NCI-H2107 treated with DMSO at 0.1 percent for 48 hours (cell line): ENCODE data around the gene EPB41L3.

Experiments used
- DNase-seq: peaks from one replicate; lab custom pipeline; 2025; ENCODE audit not compliant: unreplicated experiment; lab: John Stamatoyannopoulos, UW

The EPB41L3 gene

DNA sequence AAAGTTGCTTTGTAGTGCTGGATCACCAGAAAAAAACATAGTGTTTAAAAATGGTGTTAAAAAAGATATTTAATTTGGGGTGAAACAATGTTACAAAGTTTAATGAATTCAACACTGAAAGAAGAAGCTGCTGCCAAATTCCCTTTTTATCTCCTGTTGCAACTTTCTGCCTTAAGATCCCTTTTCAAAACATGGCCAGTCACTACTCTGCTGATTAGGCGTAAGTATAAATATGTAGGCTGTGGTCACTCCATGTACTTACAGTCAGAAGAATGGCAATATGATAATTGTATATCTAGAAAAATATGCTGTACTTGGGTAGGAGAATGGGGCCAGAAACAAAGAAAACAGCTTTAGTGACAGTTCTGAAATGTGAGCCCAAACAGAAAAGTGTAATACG, 124.8 kb downstream of the EPB41L3 start:
- DNase-seq = no peak

DNA sequence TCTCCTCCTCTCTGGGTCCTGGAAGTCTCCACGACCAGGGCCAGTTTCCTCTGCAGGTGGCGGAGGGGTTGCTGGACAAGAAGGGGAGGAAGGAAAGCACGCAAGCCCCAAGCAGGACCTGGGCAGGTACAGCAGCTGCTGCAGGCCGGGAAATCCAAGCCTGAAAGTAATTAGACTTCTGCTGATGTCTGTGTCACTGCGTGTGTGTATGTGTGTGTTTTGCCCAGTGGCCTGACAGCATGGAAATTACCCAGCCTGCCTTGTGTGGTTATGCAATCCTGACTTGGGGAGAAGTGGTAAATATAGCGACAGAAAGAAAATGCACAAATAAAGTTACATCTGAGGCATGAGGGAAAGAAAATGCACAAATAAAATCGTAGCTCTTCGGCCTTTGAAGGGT, 126.5 kb downstream of the EPB41L3 start:
- no peak for DNase-seq

DNA sequence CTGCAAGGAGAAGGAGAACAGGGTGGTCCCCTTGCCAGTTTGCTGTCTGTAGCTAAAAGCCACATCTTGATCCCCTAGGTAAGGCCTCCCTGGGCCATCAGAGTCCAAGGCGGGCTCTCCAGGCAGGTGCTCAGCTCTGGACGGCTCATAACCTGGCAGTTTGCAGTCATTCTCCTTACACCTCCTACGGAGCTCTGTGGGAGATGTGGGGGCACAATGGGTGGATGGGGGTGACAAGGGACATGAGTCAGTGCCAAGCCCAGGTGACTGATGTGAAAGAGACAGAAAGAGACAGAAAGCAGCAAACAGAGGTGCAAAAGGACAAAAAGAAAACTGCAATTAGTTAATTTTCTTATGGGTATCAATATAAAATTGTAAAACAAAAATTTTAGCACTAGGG, 127.7 kb downstream of the EPB41L3 start:
- DNase-seq = no peak

DNA sequence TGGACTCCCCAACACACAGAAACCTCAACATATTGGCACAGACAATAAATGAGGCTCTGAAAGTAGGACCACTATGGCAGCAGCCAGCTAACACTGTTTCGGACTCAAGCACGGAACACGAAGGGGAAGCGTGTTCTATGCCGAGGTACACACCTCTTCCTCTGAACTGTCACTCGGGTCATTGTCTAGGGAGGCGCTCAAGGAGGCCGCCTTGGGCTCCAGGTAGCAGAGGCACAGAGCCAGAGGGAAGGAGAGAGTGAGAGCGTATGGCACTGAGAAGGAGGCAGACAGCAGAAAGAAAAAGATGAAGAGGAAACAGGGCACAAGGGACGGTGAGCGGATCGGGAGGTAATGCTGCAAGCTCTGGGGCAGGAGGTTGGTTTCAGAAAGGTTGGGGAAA, 128.1 kb downstream of the EPB41L3 start:
- no peak for DNase-seq

DNA sequence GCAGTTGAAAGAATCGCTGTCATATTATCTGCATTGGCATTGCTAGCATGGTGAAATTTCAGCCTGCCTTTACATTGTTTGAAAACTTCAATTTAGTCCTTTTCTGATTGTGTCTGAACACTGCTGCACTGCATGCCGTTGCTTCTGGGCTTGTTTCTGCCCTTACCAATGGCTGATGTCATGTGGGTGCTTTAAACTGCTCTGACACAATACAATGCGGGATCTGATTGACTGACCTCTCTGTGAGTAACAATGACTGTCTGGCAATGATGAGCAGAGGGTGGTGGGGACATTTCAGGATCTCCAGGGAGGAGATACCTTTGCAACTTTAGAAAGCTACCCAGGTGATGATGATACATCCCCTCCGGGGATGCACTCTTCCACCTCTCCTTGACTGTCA, 128.8 kb downstream of the EPB41L3 start:
- DNase-seq = no peak

DNA sequence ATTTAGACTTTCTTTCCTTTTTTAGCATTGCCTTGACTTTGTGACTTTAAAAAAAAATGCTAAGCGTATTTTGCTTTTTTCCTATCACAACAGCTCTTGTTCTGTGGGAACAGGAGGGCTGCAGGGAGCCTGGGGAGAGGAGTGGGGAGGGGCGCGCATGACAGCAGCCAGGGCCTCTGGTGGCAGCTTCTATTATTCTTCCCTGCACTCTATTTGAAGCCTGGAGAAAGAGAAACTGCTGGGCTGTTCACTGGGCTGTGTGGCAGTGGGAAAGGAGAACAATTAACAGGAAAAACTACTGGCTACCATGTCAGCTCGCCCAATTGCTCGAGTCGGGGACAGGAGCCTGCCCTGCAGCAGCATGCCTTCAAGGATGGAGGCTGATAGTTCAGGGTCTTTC, 129.3 kb downstream of the EPB41L3 start:
- no peak for DNase-seq

DNA sequence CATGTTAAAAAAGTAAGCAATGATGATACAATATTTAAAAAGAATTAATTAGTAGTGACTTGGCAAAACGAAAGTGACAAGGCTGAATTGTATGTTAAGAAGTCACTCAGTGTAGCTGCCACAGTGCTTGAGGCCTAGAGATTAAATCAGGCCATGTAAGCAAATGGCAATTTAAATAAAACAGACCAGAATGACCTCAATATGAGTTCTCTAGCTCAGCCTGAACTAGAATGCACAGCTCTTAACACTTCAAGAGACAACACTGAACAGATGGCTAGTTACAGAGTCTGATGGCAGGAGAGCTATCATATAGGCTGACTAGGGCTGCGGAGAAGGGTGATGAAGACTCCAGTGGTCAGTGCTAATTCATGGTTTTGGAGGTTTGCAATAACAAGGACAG, 130.3 kb downstream of the EPB41L3 start:
- DNase-seq = no peak

DNA sequence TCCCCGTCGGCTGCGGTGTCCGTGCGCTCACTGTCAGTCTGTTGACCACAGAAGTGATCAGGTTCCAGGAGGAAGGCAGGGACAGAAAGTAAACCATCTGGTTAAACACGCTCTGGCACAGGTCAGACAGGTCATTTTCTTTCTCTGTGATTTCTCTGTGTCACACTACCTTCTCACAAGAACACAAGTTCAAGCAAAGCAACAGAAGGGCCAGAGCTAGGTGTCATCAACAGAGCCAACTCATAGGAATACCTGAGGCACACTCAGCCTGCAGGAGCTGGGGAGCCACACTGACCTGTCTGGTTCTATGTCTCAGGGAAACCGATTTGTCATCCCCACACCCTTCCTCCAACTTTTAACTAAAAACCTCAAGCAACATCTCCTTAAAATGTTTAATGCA, 133.2 kb downstream of the EPB41L3 start:
- DNase-seq = no peak

DNA sequence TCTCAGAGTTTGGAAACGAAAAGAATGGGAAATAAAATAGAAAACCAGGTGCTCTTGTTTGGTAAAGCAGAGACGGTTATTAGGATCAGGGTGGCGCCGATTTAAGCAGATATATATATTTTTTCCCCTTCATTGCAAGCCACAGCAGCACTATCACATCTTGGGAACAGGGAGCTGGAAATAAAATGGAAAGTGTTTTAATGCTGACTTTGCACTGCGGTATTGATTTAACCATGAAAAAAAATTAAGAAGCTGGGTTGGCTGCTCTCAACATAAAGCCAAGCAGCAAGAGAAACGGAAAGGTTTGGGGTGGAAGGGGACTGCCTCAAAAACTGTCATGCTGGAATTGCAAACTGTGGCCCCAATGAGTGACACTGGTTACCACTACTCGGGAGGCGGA, 145.5 kb downstream of the EPB41L3 start:
- DNase-seq = no peak

DNA sequence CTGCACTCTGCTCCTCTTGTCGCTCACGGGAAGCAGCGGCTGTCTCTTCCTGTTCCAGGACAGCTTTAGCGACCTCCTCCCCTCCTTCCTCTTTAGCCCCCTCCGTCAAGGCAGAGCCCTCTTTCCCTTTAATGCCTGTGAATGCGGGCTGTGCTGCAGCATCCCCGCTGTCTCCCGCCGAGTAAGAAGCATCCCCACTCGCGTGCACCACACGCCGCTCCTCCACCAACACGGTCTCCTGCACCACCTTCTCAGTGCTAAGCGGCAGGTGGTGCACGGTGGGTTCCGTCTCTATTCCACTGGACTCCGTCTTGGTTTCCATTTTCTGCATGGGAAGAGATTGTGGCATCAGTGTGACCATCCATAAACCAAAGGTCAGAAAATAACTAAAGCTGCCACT, 146.7 kb downstream of the EPB41L3 start:
- DNase-seq = no peak

DNA sequence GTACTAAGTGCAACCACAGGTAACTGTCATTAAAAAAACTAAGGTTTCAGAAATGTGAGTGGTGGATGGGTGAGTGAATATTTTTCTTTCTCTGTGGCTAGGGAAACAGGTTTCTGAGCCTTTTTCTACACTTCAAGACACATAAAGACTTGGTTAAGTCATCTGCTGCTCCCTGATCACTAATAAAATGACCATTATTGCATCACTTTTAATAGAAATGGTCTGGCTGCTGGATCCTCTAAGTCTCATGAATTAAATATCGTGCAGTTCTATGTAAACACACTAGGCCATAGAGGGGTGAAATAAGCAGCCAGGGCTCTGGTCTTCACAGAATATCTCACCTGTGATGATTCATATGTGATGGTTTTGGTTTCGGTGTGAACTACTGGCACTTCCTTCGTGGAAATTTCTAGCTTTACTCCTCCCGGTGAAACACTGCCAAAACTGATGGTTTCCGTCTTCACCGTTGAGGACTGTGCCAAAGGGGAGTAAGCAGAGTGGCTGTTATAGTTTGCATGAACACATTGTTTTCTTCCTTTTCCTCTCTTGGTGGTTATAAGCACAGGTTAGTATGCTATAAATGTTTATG, 147.8 kb downstream of the EPB41L3 start:
- DNase-seq = no peak

DNA sequence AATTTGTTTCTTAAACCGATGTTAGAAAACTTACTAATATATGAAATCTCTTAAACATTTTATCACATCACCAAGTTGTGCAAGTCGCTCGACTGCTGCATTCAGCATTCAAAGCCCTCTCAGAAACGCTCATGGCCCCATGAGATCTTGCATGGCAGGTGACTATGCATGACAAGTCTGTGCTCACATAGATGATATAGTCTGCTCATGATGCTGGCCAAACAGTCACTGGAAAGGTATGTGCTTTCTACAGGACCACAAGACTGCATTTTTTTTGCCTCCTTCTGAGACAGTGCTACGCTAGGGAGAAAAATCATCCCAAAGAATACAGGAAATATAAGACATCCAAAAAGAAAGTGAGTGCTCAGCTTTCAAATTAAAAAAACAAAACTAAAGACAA, 150.0 kb downstream of the EPB41L3 start:
- DNase-seq = no peak

DNA sequence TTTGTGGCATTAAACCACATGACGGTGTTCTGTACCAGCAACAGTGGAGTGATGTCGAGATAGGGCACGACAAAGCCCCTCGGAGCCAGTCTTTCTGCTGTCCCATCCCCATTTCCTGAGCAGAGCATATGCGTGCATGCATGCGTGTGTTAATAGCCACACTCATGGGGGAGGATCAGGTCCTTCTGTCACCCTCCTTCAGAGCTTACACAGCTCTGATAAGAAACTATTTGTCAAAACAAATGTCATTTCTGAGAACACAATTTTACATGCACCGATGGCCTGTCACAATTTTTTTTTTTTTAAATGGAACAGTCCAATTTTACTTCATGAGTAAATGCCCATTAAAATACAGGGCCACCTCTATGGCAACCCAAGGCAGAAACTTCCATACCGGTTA, 152.4 kb downstream of the EPB41L3 start:
- no peak for DNase-seq

DNA sequence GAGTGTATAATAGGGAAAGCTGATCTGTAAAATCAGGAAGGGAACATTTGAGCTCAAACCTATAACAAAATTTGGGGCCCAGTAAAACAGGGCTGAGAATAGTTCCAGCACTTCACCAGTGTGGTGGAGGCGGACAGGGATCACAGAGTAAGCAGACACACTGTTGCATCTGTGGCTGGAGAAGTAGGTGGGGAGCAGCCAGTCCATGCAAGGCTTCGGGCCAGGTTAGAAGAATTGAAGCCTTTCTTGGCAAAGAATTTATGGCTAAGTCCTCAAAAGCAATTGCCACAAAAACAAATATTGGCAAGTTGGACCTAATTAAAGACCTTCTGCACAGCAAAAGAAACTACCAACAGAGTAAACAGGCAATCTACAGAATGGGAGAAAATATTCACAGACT, 154.4 kb downstream of the EPB41L3 start:
- DNase-seq = no peak

DNA sequence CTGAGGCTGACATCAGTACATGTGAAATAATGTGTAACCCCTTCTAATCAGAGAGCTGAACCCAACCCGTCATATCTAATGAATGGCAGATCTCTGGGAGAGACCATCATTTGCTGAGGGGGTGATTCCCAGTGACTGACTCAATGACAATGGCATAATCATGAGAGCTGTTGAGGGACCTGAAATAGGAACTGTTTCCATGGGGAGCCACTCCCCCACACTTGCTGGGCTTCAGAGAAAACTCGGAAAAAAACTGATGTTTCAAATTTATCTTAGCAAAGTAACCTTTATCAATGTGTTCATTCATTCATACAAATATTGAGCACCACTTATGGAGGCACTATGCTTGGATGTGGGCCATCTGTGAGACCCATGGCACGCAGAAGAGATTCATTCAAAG, 154.9 kb downstream of the EPB41L3 start:
- no peak for DNase-seq

DNA sequence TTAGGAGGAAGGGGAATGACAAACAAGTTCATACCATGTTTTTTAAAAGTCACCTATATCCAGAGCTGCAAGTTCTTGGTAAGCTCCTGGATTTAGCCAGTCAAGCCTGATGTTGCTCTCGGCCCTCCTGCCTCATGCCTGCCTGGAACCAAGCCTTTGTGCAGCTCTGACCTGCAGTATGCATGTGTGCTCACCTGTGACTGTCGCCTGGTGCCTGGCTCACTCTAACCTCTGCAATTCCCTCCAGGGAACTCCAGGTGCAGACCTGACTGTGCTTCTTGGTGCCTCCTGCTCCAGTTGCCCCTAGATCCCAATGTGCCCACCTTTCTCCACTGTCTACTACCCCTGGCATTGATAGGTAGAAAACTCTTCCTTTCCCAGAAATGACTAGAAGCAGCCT, 163.2 kb downstream of the EPB41L3 start:
- no peak for DNase-seq

DNA sequence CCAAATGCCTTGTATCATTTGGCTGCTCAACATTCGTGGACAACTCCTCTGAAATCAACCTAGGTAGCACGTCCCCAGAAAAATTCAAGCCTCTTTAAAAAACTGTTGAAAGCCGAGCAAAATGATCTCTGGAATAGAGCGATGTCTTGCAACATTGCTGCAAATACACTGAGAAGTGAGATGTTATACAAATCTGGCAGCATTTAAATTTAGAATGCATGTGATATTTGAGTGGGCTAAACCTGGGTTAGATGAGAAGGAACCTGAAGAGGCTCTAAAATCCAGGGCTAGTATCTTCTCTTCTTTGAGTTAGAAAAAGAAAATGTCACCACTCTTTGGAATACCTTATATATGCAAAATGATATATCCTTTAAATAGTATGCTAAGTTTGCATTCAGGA, 166.8 kb downstream of the EPB41L3 start:
- DNase-seq = no peak

DNA sequence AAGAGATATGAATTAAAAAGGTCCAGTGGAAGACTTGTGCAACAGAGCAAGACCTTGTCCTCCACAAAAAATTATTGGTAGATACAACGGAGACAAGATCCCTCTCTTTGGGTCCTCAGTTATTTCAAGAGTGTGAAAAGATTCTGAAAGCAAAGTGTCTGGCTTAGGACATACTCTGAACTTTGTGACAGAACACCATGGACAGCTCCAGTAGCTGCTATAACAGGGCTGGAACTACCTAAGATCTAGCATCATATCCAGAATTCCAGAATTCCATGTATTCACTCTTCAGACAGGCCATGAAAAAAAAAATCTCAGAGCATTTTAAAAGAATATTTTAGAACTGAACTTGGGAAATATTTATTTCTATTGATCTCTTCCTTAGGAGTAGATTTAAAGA, 173.5 kb downstream of the EPB41L3 start:
- no peak for DNase-seq

DNA sequence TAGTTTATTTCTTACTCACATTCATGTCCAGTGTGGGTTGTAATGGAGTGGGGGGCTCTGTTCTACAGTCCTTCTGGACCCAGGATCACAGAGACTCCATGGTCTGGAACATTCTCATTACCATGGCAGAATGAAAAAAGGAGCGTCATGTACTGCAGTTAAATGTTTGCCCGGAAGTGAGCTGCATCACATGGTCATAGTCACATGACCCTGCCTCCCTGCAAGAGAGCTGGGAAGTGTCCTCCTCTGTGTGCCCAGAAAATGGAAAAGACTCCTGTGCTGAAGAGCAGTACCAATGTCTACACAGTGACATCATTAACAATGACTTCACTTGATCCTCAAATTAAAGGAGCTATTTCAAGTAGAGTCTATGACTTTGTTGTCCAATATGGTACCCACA, 174.3 kb downstream of the EPB41L3 start:
- DNase-seq = no peak

DNA sequence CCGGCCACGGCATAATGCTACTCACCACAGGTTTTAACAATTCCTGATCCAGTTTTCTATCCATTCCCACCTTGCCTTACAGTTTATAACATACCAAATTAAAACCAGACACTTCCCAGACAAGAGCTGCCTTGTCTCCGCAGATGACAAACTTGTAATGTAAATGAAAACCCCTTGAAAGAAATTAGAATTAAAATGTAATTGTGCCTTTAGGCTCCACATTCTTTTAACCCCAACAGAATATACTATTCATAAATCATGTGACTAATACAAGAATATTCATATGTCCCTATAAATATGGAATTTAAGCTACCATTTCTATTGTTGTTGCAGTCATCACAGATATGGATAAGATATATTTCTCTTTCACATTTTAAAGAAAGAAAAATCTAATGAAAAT, 178.4 kb downstream of the EPB41L3 start:
- no peak for DNase-seq

DNA sequence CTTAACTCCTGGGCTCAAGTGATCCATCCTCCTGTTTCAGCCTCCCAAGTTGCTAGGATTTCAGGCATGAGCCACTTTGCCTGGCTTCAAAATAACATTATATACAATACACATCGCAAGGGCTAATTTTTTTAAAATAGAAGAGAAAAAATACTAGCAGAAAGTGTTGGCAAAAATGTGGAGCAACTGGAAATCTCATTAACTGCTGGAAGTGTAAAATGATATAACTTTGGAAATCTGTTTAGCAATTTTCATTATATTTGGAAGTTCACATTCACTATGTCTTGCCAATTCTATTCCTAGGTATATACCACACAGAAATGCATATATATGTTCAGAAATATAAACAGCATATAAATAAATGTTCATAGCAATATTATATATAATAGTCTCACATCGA, 193.2 kb downstream of the EPB41L3 start:
- DNase-seq = no peak
